GDM1 (cell line): ENCODE results near the gene ZNF148.

Experiments
- DNase-seq: peaks from one replicate; lab custom pipeline; 2025; lab: John Stamatoyannopoulos, UW

ZNF148 gene

GRCh38 chr3:125191256-125191655 is 183.9 kb downstream of the ZNF148 start:
- DNase-seq: no peak

GRCh38 chr3:125190786-125191185 is 184.3 kb downstream of the ZNF148 start:
- no peak for DNase-seq

- no peak for DNase-seq
Observed at GRCh38 chr3:125189378-125190165, 185.6 kb downstream of the ZNF148 start.

GRCh38 chr3:125188955-125189354 is 186.2 kb downstream of the ZNF148 start:
- no peak for DNase-seq

GRCh38 chr3:125187599-125187910 is 187.6 kb downstream of the ZNF148 start:
- DNase-seq: no peak

- no peak for DNase-seq
Observed at GRCh38 chr3:125186800-125187598, 188.1 kb downstream of the ZNF148 start.

- DNase-seq: no peak
Observed at GRCh38 chr3:125186261-125186787, 188.8 kb downstream of the ZNF148 start.

- DNase-seq: no peak
Observed at GRCh38 chr3:125185805-125186204, 189.3 kb downstream of the ZNF148 start.

- DNase-seq: no peak
Observed at GRCh38 chr3:125179884-125180240, 195.3 kb downstream of the ZNF148 start.

- no peak for DNase-seq
Observed at GRCh38 chr3:125179143-125179883, 195.8 kb downstream of the ZNF148 start.

GRCh38 chr3:125177746-125178145 is 197.4 kb downstream of the ZNF148 start:
- no peak for DNase-seq
